ENCODE results near the gene RNF186.
"Not testable (repeated sequence)": the region's sequence is repeated elsewhere in the genome, so short reads cannot be mapped to it uniquely, and the experiment has no call there.

The RNF186 gene

DNA sequence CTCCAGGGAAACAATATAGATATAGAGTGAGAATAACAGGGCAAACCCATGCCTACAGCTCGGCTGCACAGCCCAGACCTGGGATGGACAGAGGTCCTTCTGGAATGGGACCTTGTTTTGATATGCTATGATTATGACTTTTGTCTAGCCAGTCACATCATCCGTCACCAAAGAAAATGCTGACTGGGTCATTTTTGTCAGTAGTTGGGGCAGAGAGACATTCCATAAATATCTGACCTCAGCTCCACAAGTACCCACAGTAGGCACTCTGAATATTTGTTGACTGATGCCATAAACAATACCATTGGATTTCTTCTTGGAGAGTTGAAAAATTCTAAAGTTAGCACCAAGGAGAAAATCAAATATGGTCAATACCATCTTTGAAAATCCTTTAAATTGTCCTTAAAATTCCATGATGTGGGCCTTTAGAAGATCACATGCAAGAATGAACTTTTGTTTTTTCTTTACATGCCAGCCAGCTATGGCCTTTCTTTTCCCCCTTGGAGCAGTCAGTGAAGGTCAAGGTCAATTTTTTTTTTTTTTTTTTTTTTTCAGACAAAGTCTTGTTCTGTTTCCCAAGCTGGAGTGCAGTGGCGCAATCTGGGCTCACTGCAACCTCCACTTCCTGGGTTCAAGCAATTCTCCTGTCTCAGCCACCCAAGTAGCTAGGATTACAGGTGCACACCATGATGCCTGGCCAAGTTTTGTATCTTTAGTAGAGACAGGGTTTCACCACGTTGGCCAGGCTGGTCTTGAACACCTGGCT, 22.7 kb downstream of the RNF186 start:
- DNase-seq = no peak

DNA sequence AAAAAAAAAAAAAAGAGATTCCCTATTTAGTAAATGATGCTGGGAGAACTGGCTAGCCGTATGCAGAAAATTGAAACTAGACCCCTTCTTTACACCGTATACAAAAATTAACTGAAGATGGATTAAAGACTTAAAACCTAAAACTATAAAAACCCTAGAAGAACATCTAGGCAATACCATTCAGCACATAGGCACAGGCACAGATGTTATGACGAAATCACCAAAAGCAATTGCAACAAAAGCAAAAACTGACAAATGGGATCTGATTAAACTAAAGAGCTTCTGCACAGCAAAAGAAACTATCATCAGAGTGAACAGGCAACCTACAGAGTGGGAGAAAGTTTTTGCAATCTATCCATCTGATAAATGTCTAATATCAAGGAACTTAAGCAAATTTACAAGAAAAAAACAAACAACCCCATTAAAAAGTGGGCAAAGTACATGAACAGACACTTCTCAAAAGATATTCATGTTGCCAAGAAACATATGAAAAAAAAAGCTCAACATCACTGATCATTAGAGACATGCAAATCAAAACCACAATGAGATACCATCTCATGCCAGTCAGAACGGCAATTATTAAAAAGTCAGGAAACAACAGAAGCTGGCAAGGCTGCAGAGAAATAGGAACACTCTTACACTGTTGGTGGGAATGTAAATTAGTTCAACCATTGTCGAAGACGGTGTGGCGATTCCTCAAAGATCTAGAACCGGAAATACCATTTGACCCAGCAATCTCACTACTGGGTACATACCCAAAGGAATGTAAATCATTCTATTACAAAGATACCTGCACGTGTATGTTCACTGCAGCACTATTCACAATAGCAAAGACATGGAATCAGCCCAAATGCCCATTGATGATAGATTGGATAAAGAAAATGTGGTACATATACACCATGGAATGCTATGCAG, 24.8 kb downstream of the RNF186 start:
- not testable (repeated sequence) for DNase-seq

DNA sequence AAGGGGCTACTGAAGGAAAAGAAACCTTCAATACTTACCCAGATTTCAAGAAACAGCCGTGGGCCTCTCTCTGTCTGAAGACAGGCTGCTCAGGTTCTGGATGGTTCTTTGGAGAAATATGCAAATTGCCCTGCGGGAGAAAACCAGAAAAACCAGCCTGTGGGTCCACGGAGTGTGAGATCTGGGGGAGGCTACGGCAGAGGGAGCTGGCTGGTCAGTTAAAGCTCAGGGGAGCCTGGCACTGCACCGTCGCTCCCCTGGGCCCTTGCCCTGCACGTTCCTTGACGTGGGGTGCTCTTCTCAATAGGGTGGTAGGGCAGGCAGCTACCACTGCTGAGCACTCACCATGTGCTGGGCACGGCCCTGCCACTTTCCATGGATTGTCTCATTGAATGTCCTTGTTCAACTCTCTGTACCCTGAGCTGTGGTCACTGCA, 28.1 kb downstream of the RNF186 start:
- DNase-seq = no peak

DNA sequence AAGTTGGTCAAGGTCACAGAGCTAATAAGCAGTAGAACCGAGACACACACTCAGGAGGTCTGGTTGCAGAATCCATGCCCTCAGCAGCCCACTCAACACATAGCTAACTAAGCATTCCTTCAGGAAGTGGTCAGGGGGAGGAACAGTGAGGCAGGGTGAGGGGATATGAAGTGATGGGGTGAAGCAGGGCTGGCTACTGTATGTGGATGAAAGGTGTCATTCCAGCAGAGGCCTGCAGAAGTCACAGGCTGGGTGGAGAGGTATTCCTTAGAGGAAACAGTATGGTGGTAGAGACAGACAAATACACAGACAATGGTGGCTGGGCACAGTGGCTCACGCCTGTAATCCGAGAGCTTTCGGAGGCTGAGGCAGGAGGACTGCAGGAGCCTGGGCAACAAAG, 29.4 kb downstream of the RNF186 start:
- DNase-seq = no peak

DNA sequence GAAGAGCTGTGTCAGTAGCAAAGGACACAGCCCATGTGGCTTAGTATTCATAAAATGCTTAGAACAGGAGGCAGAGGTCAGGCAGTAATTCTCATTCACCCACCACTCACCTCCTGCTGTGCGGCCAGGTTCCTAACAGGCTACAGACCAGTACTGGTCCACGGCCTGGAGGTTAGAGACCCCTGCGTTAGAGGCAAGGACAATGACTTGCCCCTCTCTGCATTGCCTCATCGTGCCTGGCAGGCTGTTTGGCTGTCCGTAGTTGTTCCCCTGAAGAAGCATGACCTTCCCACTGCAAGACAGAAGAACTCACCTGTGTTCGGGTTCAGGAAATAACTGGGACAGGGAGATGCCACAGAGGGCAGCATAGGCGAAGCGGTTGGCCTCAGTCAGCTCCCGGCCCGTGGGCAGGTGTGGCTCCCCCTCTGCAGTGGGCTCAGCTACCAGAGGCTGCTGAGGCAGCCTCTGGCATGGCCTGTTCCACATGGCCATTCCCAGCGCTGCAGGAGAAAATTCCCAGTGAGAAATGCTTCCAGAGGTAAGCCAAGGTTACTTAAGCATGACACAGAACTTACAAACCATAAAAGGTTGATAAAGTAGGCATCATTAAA, 34.7 kb downstream of the RNF186 start:
- DNase-seq = no peak

DNA sequence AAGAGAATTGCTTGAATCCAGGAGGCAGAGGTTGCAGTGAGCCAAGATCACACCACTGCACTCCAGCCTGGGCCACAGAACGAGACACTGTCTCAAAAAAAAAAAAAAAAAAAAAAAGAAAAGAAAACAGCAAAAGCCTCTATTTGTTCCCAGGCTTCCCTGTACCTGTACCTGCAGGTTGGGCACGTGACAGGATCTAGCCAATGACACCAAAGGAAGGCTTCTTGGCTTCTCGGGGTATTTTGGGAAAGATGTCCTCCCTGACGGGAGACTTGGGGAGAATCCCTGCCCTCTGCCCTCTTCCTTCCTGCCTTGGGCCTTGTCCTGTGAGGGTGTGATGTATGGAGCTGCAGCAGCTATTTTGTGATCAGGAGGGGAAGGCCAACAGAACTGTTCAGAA, 38.1 kb downstream of the RNF186 start:
- no peak for DNase-seq

DNA sequence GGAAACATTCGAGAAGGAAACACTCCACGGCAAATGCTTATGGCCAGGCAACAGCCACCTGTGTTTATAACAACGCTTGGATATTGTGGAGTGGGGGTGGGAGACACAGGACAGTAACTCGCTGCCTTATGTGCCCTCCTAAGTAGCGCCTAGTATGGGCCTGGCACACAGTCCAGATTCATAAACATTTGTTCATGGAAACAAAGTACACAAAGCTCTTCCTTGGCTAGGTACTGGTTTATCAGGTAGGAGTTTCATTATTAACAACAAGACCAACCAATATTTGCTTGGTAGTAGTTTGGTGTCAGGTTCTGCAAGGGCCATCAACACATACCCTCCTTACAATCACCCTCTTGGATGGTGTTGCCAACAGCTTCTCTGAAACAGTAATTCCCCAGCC, 38.8 kb downstream of the RNF186 start:
- no peak for DNase-seq

DNA sequence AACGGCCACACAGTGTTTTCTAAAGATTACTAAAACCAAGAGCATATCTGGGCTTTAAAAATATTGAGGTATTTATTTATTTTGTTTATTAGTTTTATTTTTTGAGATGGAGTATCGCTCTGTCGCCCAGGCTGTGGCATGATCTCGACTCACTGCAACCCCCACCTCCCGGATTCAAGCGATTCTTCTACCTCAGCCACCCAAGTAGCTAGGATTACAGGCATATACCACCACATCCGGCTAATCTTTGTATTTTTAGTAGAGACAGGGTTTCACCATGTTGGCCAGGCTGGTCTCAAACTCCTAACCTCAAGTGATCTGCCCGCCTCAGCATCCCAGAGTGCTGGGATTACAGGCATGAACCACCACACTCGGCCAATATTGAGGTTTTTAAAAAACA, 39.3 kb downstream of the RNF186 start:
- DNase-seq = no peak

DNA sequence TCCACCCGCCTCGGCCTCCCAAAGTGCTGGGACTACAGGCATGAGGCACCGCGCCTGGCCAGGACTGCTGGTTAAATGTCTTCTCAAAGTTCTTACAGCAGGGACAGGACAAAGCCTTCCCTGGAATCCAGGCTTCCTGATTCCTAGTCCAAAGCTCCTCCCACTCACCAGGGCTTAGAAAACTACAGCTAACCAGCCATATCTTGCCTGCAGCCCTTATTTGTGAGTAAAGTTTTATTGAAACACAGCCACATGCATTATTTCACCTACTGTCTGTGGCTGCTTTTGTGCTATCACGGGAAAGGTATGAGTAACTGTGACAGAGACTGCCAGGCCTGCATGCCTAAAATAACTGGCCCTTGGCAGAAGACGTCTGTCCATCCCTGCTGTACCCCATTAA, 39.8 kb downstream of the RNF186 start:
- no peak for DNase-seq

DNA sequence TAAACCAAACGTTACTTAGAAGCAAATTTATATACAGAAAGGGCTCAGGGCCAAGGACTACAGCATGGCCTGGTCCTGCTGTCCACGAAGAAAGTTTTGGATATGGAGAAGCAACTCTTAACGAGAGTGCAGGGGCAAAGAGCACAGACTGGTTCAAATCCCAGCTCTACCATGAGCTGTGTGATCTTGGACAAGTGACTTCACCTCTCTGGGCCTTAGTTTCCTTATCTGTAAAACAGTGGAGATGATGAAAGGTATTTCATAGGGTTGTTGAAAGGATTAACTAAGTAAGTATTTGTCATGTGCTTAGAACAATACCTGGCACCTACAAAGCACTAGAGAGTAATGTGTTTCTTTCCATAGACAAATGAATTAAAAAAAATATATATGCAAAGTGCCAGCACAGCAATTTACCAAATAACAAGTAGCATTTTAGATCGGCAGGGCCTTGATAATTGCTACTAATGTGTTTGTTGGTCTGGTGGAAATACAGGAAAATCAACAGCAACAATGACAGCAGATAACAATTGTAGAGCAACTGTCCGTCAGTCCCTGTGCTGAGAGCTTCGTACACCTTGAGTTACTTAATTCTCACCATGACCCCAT, 40.8 kb downstream of the RNF186 start:
- no peak for DNase-seq

DNA sequence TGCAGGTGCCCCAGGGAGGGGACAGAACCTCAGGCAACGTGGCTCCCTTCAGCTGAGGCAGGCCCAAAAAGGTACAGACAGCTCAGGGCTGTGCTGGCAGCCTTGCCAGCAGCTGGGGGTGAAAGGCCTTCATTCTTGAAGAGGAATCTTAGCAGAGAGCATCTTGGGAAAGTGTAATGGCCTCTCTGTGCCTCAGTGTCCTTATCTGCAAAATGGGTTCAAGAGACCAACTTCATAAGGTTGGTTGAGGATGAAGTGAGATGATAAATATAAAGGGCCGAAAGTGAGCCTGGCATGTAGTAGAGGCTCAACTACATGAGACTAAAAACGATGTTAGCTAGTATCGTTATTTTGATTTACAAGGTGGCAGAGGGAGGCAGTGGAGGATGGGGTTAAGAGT, 41.6 kb downstream of the RNF186 start:
- no peak for DNase-seq

DNA sequence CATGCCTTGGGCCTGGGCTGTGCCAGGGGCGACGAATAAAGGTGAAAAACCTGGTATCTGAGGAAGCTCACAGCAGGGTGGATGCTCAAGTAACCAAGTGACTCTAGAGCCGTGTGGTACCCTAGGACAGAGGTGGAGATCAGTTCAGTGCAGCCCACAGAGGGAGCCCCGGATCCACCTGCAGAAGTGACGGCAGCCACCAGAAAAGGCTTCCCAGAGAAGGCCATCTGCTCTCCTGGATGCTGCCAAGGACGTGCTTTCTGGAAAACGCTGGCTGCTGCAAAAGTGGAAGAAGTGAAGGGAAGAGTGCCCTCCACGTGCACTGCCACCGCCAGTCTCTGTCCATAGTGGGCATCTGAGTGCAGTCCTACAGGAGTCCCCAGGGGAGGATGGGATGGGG, 43.0 kb downstream of the RNF186 start:
- DNase-seq = no peak

DNA sequence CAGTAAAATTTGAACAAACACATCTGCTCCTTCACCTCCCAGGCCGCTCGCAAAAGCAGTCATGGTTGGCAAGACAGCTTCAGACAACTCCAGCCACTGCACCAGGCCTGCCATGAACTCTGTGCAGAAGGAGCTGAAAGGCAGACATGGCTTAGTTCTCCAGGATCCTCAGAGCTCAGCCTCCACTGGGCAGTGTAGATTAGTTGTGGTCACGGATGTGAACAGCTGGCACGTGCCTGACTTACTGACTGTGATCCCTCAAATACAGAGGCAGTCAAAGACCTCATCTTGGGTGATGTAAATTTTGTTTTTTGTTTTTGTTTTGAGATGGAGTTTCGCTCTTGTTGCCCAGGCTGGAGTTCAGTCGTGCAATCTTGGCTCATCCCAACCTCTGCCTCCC, 43.7 kb downstream of the RNF186 start:
- no peak for DNase-seq

DNA sequence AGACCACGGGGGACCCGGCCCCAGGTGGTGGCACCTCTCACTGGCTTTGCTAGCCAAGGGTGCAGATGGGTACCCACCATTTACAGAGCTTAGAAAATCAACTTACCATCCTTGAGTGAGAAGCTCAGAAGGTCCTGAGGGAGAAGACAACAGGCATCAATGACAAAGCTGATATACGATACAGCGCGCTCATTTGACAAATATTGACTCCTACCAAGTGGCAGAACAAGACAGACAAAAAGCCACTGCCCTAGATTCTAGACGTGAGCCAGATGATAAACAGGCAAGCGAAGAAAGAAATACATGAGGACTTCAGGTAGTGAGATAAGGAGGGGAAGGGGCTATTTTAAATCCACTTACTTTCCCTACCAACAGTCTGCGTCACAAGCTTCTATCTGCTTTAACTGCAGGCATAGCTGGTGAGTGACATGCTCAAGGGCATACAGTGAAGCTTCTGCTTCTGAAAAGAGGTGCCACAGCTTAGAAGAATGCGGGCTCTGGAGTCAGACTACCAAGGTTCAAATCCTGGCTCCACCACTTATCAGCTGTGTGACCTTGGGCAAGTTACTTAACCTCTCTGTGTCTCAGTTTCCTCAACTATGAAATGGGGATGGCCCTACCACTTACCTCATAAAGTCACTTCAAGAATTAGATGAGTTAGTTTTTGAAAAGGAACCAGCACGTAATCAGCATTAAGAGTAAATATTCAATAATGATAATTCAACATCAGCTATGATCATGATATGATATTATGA, 44.5 kb downstream of the RNF186 start:
- DNase-seq = no peak

DNA sequence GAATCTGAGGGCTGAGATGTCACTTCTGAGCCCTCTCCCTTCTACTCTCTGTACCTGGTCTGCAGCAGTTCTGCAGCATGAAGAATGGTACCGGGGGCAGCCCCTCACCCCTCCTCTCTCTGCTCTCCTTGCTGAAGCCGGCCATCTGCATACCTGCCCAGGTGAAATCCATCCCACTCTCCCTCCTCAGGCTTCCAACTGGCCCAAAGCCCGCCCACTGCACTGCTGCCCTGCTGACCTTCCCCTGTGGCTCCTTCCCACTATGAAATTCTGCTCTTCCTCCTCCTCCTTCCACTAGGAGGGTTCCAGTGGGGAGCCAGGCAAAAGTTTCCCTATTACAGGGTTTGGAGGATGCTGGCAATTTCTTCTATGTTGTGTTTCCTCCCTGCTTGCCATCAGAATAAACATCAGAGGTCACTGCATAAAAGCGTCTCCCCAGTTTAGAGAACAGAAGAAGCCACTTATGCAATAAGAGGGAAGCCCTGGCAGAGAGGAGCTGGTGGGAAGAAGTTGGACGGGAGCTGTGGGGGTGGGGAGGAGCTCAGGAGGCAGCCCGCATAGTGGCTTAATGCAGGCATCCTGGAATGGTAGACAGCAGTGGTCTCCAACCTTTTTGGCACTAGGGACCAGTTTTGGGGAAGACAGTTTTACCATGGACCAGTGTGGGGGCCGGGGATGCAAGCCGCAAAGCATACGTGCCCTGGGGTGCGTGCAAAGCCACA, 45.7 kb downstream of the RNF186 start:
- no peak for DNase-seq

DNA sequence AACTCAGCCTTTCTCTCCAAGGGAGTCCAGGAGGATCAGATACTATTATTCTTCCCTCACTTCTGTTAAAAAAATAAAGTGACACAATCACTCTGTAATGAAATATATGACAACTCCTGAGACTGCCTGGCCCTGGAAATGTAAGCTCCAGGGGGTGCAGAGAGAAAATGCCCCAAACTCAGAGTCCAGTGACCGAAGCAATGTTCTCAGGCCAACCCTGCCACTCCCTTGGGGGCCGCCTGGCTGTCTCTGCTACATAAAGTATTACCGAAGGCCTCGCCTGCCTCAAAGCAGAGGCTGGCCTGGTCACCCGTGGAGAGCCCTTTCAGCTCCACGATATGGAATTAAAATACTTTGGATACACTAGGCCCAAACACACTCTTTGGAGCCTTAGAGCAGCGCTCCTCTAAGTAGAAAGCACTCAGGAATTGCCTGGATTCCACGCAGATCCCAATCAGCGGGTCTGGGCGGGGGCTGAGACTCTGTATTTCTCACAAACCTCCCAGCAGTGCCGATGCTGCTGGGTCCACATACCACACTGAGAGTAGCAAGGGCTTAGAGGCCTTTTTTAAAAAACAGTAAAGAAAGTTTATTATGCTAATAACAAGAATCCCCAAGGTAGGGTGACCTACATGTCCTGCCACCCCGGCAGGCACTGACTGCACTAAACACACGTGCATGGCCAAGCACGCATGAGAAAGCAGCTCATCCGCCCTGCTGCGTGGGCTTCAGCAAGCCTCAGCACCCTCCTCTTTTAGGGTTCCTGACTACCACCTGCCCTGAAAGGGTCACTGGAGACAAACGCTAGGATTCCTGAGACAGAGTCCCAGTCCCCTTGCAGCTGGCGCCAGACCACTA, 46.5 kb downstream of the RNF186 start:
- DNase-seq = no peak

DNA sequence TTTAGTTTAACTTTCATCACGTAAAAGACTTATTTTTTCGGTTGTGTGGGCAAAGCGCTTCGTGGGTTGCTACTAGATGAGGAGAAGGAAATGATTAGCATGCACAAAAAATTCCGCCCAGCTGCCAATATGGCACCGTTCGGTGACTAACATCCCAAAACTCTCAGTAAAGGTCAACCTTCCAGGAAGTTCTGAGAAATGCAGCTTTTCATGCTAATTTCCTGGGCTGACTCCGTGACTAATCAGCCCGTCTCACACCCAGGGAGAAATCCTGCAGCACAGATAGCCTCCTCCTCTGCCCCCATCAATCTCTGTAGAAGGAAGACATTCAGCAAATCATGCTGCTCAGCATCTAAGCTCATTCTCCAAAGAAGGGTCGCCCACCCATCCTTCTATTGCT, 49.5 kb downstream of the RNF186 start:
- peak; percentile 37 for DNase-seq

DNA sequence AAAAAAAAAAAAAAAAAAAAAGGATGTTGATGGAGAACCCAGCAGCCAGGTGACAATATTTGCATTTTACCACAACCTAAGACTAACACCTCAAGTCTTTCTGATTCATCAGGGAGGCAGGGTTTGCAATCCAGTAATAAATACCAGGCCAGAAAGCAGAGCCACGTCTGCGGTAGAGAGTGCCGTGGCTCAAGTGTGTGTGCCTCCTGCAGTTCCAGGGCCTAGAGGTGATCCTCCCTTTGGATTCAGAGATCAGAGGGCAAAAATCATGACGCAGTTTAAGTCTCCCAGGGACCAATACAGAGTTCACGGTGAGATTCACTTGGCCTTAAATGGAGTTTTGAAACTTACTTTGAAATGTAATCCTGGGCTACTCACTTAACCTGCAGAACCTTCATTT, 50.2 kb downstream of the RNF186 start:
- no peak for DNase-seq
